ENCODE results near the gene PTPRN2.

The PTPRN2 gene

DNA sequence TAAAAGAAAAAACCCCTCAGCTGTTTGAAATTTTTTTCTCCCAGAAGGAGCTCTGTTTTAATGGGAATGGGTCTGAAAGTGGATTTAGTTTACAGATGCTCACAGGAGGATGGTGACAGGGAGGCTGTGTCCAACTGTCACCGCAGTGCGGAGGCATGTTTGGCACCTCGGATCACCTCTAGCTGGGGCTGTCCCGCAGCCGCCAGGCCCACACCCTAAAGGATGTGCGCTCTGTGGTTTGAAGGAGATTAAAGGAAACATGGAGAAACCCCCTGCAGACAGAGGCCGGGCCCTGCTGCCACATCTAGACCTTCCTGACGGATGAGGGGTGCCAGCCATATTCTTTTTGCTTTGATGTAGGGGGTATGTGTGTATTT, 1090.3 kb downstream of the PTPRN2 start:
- DNase-seq (ENCODE audit: extremely low read depth, low read depth), result no peak
- TF ChIP-seq, protein P1, sequence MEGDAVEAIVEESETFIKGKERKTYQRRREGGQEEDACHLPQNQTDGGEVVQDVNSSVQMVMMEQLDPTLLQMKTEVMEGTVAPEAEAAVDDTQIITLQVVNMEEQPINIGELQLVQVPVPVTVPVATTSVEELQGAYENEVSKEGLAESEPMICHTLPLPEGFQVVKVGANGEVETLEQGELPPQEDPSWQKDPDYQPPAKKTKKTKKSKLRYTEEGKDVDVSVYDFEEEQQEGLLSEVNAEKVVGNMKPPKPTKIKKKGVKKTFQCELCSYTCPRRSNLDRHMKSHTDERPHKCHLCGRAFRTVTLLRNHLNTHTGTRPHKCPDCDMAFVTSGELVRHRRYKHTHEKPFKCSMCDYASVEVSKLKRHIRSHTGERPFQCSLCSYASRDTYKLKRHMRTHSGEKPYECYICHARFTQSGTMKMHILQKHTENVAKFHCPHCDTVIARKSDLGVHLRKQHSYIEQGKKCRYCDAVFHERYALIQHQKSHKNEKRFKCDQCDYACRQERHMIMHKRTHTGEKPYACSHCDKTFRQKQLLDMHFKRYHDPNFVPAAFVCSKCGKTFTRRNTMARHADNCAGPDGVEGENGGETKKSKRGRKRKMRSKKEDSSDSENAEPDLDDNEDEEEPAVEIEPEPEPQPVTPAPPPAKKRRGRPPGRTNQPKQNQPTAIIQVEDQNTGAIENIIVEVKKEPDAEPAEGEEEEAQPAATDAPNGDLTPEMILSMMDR (IDR thresholded peaks at IDR 0.05; ENCODE audit: low read depth, low read length), result no peak

- no peak for DNase-seq (ENCODE audit: extremely low read depth, low read depth)
- TF ChIP-seq, protein P1 (IDR thresholded peaks at IDR 0.05; ENCODE audit: low read depth, low read length), result no peak
Measured at GRCh38 chr7:157496416-157497275, 1091.0 kb downstream of the PTPRN2 start.

DNA sequence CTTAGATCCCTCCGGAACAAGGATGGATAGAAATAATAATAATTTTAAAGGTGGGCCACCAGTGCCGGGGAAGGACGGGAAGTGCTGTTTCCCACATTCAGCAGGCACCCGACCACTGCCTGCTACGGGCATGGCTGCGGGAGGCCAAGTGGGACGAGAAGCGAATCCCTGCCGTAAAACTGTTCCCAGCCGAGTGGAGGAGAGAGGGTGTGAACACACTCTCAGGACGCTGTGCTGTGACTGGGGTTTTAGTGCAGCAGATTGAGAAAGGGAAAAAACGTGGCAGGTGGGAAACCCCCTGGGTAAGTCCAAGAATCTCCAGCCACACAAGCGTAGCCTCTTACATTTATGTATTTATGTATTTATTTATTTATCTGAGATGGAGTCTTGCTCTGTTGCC, 1092.0 kb downstream of the PTPRN2 start:
- TF ChIP-seq, protein P1 (IDR thresholded peaks at IDR 0.05; ENCODE audit: low read depth, low read length), result no peak
- no peak for DNase-seq (ENCODE audit: extremely low read depth, low read depth)

DNA sequence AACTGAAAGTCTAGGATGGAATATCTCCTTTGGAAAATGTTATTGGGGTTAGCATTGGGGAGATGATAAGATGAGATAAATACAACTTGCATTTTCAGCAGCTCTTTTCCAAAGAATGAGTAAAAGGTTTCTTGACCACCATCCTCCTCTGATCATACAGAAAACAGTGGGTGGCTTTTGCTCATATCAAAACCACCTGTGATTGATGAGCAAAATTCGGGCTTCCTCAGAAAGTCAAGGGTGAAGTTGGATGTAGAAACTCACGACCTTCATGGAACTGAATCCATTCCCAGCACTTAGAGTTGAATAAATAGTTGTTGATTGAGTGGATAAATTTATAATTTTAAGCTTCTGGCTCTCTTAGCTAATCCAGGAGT, 1092.5 kb downstream of the PTPRN2 start:
- TF ChIP-seq, protein P1 (IDR thresholded peaks at IDR 0.05; ENCODE audit: low read depth, low read length), result no peak
- DNase-seq (ENCODE audit: extremely low read depth, low read depth), result no peak

DNA sequence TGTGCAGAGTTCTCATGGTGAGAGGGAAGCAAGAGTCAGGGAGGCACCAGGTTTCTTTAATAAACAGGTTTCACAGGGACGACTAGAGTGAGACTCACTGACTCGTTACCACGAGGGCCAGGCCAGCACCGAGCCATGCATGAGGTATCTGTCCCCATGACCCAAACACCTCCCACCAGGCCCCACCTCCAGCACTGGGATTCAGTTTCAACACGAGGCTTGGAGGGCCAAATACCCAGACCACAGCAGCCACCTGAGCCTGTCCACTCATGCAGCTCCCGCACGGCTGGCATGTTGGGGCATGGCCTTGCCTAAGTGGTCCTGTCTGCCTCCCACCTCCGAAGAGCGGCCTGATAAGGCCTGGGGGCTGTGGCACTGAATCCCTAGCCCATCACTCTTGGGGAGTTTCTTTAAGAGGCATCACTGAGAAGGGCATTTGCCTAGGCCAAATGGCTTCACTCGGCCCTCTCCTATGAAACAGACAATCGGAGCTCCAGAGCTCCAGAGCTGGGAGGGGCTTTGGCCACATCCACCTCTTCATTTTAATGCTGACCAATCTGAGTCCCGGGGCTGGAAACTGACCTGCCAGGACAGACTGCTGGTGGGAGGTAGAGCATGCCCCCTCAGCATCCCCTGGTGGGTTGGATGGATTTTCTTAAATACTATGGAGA, 1093.0 kb downstream of the PTPRN2 start:
- TF ChIP-seq, protein P1 (IDR thresholded peaks at IDR 0.05; ENCODE audit: low read depth, low read length), result no peak
- no peak for DNase-seq (ENCODE audit: extremely low read depth, low read depth)

- no peak for DNase-seq (ENCODE audit: extremely low read depth, low read depth)
- TF ChIP-seq, protein P1 (IDR thresholded peaks at IDR 0.05; ENCODE audit: low read depth, low read length), result no peak
Measured at GRCh38 chr7:157493776-157494175, 1093.8 kb downstream of the PTPRN2 start.

- TF ChIP-seq, protein P1 (IDR thresholded peaks at IDR 0.05; ENCODE audit: low read depth, low read length), result no peak
- no peak for DNase-seq (ENCODE audit: extremely low read depth, low read depth)
Measured at GRCh38 chr7:157493017-157493416, 1094.6 kb downstream of the PTPRN2 start.

All from AG09319 (cell line).